ENCODE measurements around the gene SPINT1.
A peak's percentile ranks its signal among the peaks of the same experiment; 100 is the strongest.
"Not testable (repeated sequence)": the region's sequence is repeated elsewhere in the genome, so short reads cannot be mapped to it uniquely, and the experiment has no call there.

SPINT1 gene

DNA sequence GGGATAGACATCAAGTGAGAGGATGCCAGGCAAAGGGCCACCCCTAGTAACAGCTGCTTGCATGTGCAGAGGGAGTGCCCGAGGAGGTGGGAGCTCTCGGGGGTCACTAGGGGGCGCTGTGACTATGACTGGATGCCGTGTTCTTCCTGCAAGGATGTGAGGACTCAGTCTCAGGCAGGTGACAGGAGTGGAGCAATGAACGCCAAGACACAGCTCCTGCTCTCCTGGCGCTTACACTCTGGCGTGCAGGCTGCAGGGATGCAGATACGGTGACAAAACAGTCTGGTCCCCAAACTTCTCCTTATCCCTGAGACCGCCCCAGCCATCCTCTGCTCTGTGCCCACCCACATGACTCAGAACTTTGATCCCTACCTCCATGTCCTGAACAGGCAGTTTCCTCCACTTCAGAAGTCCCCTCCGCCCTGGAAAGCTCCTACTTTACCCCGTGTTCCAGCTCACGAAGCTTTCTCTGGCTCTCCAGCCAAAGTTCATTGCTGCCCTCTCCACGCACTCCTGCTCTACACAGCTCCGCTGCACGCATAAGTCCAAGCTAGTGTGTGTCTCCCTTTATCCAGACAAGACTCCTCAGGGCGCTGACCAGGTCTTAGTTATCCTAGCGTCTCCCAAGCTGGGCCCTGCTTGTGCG is 15.5 kb downstream of the SPINT1 start:
- DNase-seq (ENCODE audit: low read depth) = peak; percentile 74

GRCh38 chr15:40861147-40861546 is 17.3 kb downstream of the SPINT1 start:
- DNase-seq (ENCODE audit: low read depth) = not testable (repeated sequence)

DNA sequence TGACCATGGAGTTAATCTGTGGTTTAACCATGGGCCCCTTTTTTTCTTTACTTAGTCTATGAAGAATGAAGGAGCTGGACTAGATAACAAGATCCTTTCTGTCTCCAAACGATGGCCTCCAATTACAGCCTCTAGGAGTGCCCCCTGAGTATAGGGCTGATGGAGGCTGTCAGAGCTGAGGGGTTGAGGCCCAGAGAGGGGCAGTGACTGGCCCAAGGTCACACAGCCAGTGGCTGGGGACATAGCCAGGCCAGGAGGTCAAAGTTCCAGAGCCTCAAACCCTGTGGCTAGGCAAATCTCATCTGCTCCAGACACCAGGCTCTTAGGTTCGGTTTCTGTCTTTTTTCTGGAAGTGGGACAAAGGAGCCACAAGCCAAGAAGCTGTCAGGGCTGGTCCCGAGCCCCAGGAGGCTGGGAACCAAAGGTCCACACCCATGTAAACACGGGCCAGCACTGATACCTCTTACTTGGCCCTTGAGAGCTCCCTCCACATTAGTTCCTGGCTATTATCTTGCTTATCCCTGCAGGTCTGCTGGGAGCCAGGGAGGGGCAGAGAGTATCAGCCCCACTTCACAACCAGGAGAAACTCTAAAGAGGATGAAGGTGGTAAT is 19.9 kb downstream of the SPINT1 start:
- no peak for DNase-seq (ENCODE audit: low read depth)

DNA sequence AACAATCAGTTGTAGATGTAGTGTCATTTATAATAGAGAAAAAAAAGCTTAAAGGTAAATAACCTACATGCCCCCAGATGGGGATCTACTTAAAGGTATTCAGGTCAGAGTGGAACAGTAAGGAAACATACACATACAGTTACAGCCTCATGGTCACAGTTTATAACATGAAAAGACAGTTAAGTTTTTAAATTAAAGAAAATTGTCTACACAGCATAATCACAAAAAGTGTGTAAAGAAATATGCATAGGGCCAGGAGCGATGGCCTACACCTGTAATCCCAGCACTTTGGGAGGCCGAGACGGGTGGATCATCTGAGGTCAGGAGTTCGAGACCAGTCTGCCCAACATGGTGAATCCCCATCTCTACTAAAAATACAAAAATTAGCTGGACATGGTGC is 23.4 kb downstream of the SPINT1 start:
- no peak for DNase-seq (ENCODE audit: low read depth)

DNA sequence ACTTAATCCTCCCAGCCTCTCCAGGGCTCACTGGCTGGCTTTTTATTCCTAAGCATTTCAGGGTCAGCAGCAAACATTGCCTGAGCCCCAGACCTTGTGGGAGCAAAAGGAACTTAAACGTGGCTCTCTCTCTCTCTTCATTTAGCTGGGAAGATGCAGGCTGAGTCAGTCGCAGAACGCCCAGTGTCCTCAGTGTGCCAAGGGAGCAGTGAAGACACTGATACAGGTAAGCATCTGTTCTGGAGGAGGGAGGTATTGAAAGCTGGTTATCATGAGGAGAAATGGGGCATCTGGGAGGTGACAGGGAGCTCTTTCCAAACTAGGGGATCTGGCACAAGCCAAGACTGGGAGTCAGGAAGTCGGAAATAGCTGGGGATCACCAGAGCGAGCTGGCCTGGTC is 25.8 kb downstream of the SPINT1 start:
- no peak for DNase-seq (ENCODE audit: low read depth)

DNA sequence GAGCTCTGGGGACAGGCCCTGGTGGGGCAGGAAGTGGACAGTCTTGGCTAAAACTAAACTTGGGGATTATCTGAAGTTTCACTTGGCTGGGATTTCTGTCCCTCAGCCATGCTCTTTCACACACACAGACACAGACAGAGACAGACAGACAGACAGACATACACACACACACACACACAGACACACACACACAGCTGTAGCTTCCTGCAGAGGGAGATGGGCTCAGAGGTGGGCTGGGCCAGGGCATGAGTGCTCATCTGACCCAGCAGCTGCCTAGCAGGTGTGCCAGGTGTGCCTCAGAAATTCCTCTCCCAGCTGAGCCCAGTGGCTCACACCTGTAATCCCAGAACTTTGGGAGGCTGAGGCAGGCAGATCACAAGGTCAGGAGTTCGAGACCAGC is 26.9 kb downstream of the SPINT1 start:
- no peak for DNase-seq (ENCODE audit: low read depth)

DNA sequence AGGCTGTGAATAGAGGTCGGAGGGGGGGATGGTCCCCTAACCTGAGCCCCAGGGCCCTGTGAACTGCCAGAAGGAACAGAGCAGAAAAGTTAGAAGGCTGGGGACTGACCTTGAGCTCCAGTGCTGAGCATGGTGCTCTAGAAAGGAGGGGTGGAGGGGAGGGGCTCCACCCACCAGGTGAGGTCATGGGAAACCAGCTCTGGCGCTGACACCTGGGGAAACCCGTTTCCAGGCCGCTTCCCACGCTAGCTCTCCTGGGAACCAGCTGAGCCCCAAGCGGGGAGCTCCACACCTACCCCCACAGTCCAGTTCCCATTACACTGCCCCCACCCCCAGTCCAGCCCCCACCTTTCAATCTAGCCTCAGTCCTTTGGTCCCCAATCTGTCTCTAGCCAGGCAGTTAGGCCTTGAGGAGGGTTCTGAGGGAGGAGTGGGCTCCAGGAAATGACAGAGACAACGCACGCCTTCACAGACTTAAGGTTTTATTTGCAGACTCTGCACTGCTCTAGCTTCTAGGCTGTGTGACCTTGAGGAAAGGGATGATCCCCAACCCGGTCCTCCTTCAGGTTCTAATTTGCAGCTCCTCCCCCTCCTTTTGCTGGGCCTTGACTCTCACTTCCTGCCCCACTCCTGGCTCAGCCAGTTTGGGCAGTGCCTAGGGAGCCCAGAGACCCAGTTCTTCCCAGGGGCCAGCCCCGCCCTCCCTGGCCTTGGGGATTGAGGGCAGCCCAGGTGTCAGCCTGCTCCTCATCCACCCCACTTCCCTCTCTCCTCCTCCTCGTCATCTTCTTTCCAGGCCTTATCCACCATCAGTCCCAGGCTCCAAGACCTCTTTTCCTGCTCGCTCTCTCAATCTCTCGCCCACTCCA is 28.1 kb downstream of the SPINT1 start:
- DNase-seq (ENCODE audit: low read depth) = no peak

- no peak for DNase-seq (ENCODE audit: low read depth)
Measured at GRCh38 chr15:40872791-40873693, 29.2 kb downstream of the SPINT1 start.

DNA sequence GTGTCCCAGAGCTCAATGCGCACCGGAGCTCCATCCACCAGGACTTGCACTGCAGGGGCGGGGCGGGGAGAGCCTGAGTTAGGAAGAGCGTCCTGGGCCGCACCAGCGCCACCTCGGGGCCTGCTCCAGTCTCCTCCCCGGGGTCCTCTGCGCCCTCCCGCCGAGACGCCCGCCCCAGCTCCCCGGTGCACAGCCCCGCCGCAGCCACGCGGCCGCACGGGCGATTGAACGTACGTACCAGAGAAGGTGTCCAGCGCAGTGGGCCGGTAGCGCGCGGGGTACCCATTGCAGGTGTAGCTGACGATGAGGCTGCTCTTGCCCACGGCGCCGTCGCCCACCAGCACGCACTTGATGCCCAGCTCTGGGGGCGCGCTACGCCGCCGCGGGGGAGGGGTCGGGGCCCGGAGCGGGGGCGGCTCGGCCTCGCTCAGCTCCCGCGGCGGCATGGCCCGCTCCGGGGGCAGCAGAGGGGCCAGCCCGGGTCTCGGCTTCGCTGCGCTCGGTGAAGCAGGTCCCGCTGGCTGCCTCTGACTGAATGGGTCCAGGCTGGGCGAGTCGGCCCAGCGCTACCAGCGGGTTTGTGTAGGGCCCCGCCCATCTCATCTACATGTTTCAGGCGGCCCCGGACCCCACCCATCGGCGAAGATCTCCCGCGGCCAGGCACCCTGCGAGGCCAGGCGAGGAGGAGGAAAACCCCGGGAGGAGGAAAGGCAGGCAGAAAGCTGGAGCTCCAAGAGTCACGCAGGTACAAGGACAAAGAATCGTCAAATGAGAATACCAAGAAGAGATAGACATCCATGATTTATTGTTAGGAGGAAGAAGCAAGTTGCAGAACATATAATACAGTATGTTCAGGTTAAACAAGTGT is 30.1 kb downstream of the SPINT1 start, which contains the start of gene RHOV:
TSS of gene RHOV (minus strand) at position 541 of the 868 bp plus-strand sequence. CDS start at position 446, 95 bp downstream.
- DNase-seq (ENCODE audit: low read depth) = no peak

DNA sequence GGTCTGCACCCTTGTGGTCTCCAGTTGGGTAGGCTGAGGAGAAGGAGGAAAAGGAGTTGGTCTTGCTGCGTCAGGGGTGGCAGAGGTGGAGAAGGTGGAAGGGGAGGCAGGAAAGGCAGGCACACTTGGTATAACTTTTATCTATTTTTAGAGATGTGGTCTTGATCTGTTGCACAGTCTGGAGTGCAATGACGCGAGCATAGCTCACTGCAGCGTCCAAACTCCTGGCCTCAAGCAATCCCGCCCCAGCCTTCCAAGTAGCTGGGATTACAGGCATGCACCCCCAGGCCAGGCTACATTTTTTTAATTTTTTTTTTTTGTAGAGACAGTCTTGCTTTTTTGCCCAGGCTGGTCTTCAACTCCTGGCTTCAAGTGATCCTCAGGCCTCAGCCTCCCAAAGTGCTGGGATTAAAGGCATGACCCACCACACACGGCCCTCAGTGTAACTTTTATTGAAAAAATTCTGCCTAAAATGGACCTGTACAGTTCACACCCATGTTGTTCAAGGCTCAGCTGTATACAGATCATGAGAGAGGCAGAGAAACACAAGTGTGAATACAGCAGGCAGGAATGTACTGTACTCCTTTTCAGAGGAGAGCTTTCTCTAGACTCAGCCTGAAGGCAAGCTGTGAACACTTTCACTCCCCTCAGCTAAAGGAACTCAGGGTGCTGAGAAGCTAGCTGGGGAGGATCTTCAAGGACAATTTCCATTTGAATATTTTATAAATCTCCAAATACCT is 32.3 kb downstream of the SPINT1 start:
- no peak for DNase-seq (ENCODE audit: low read depth)

- DNase-seq (ENCODE audit: low read depth) = no peak
Measured at GRCh38 chr15:40877694-40878093, 33.8 kb downstream of the SPINT1 start.

- peak; percentile 36 for DNase-seq (ENCODE audit: low read depth)
Measured at GRCh38 chr15:40878785-40879184, 34.9 kb downstream of the SPINT1 start.

DNA sequence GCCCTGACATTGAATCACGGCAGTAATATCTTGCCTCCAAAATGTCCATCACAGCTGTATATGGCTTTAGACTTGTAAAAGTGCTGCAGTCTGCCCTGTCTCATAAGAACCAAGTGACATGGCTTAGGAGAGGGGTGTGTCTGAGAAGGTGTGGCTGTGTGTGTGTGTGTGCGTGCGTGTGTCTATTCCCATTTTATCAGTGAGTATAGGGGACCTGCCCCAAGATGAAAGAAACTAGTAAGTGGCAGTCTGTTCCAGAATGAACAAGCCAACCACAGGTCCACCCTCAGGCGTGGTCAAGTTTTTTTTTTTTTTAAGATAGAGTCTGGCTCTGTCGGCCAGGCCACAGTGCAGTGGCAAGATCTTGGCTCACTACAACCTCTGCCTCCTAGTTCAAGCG is 35.8 kb downstream of the SPINT1 start:
- no peak for DNase-seq (ENCODE audit: low read depth)

- DNase-seq (ENCODE audit: low read depth) = no peak
Measured at GRCh38 chr15:40881351-40881750, 37.5 kb downstream of the SPINT1 start.

GRCh38 chr15:40886586-40886985 is 42.7 kb downstream of the SPINT1 start:
- no peak for DNase-seq (ENCODE audit: low read depth)

DNA sequence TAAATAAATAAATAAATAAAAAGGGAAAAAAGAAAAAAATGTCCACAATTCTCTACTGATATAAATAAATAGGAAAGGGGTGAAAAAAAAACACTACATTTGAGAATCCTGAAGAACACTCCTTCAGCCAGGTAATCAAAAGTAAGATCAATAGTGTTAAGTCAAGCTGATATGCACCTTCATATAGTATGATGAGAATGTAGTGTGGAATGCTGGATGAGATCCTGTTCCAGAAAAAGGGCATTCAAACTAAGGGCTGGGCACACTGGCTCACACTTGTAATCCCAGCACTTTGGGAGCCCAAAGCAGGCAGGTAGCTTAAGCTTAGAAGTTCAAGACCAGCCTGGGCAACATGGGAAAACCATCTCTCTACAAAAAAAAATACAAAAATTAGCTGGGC is 45.3 kb downstream of the SPINT1 start:
- DNase-seq (ENCODE audit: low read depth) = no peak

DNA sequence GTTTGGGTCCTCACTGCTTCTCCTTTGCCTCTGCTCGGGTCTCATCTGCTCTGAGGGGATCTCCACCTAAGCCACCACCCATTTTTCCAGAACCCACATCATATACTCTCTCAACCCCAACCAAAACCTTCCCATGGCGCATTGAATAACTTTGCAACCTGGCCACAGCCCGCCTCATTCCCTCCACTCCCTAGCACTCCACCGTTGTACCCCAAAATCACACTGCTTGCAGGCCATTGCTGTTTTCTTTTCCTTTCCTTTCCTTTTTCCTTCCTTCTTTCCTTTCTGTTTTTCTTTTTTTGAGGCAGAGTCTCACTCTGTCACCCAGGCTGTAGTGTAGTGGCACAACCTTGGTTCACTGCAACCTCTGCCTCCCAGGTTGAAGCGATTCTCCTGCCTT is 47.3 kb downstream of the SPINT1 start:
- no peak for DNase-seq (ENCODE audit: low read depth)

DNA sequence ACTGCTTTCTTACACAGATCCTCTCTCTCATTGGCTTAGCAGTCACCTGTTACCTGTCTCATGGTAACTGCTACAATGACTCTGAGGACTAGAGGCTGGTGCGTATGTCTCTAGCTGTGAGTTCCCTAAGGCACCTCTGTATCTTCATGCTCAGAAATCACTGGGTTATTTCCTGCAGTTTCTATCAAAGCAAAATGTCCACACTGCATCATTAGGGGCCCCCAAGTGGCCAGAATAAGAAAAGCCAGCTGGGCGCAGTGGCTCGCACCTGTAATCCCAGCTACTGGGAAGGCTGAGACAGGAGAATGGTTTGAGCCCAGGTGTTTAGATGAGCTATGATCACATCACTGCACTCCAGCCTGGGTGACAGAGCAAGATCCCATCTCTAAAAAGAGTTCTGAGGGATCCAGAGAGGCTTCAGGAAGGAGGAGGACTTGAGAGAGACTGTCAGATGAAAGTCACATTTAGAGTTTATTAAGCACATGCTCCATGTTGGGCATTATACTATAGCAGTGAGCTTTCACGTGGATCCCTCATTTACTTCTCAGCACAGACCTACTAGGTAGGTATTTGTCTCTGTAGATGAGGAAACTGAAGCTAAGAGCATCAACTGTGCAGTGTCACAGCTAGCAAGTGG is 48.1 kb downstream of the SPINT1 start:
- DNase-seq (ENCODE audit: low read depth) = no peak

DNA sequence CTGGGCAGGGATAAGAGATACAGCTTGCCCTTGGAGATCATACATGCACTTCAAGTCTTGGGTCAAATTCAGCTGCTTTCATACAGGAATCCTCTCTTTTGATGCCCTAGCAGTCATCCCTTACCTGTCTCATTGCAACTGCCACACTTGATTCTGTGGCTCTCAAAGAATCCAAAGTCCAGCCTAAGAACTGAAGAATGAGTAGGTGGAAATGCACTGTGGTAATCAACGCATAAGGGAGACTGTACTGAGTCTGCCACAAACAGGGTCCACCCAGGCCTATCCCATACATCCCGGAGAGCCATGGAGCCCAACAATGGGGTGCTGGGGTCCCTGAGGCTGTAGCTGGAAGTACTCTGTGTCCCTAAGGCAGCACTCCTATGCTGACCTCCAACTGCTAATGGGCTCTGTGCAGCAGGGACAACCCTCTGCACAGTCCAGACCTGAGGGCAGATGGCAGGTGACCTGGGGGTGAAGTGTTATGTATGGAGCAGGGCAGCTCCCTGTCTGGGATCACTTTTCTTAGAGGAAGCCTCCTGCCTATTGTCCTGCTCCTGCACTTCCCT is 48.7 kb downstream of the SPINT1 start:
- no peak for DNase-seq (ENCODE audit: low read depth)

Measured in activated T-cell treated with anti-CD3 and anti-CD28 coated beads for 24 hours (primary cell).